ENCODE results near the gene SGPP1. TPM values are rescaled to one million over a fixed set of nuclear protein-coding genes. Genes with fewer than 3 reads are reported as not detected.

Gene SGPP1
- total and polyA plus RNA-seq, 2 of the 4 experiments (the other 2 are of a cell fraction) = 8.6 to 11.1 TPM

GRCh38 chr14:63707216-63707615, 20.6 kb downstream of the SGPP1 start:
- no peaks in the 10 kb centered on the region for H3K27me3 ChIP-seq (ENCODE audit: control insufficient read depth, insufficient read depth, low read length)
- no peaks in the 10 kb centered on the region for H3K9me1 ChIP-seq (ENCODE audit: insufficient read depth, low read length)
- no peak overlapping the region for H3K18ac ChIP-seq (ENCODE audit: low read depth, low read length)
- H2BK120ac ChIP-seq (ENCODE audit: low read depth, low read length) = no peak overlapping the region
- TF ChIP-seq RCOR1 (IDR thresholded peaks at IDR 0.05; ENCODE audit: insufficient replicate concordance, low read length) = no peak
- no peak for TF ChIP-seq ELK1 (IDR thresholded peaks at IDR 0.05; ENCODE audit: borderline replicate concordance, low read depth, low read length)
- TF ChIP-seq CEBPB (IDR thresholded peaks at IDR 0.05; ENCODE audit: low read depth, low read length) = no peak
- no peak for TF ChIP-seq BHLHE40 (IDR thresholded peaks at IDR 0.05; ENCODE audit: low read depth, low read length)
- TF ChIP-seq RAD21 (IDR thresholded peaks at IDR 0.05; ENCODE audit: low read length) = no peak
- TF ChIP-seq CHD1 (IDR thresholded peaks at IDR 0.05; ENCODE audit: low read depth, low read length) = no peak
- TF ChIP-seq MXI1 (IDR thresholded peaks at IDR 0.05; ENCODE audit: borderline replicate concordance, low read depth, low read length) = no peak
- TF ChIP-seq POLR2A (IDR thresholded peaks at IDR 0.05; ENCODE audit: low read depth, low read length) = no peak
- TF ChIP-seq MAFK (IDR thresholded peaks at IDR 0.05; ENCODE audit: low read depth, low read length) = no peak
- no peak for TF ChIP-seq SMC3 (IDR thresholded peaks at IDR 0.05; ENCODE audit: low read depth, low read length)
- no peak for TF ChIP-seq USF2 (IDR thresholded peaks at IDR 0.05; ENCODE audit: low read depth, low read length)
- no peak overlapping the region for H3K27ac ChIP-seq (ENCODE audit: insufficient read depth, low read length)
- H3K4me2 ChIP-seq (ENCODE audit: low read depth, low read length) = no peak overlapping the region
- no peak overlapping the region for H3K23ac ChIP-seq (ENCODE audit: low read depth, low read length)
- dilution Hi-C loops (cut with HindIII; ENCODE audit: low sequenced_read_pairs, unreplicated experiment) (no loop called here), in situ Hi-C loops (cut with MboI; ENCODE audit: low sequenced_read_pairs) (no loop called here), intact Hi-C loops (cut with micrococcal nuclease) (no loop called here)
- no peak overlapping the region for H3K9ac ChIP-seq (ENCODE audit: low read depth, low read length)
- no peak overlapping the region for H4K5ac ChIP-seq (ENCODE audit: low read depth, low read length)
- WGBS, 2 experiments (ENCODE audit: extremely low coverage in 2 of 2, insufficient read length in 1 of 2) = no CpG with 5 or more reads among the region's 8 CpGs
- H3K4ac ChIP-seq (ENCODE audit: low read depth, low read length) = no peak overlapping the region
- no peak overlapping the region for H3K4me3 ChIP-seq (ENCODE audit: insufficient read depth, low read depth, low read length)
- no peak overlapping the region for H2AK5ac ChIP-seq (ENCODE audit: low read depth, low read length)
- no peak overlapping the region for H2BK20ac ChIP-seq (ENCODE audit: low read depth, low read length)
- no peak overlapping the region for H4K8ac ChIP-seq (ENCODE audit: low read depth in 2 of 2, low read length in 2 of 2)
- no TSS peak for BruUV-seq (replicated peaks)
- H2BK15ac ChIP-seq (ENCODE audit: low read depth, low read length) = no peak overlapping the region
- H3K14ac ChIP-seq (replicated peaks; ENCODE audit: low read depth, low read length) = no peak overlapping the region
- no peak overlapping the region for H3K56ac ChIP-seq (ENCODE audit: extremely low read depth, insufficient read depth, low read length)
- H2BK5ac ChIP-seq (ENCODE audit: low read depth, low read length, poor library complexity, severe bottlenecking) = no peak overlapping the region
- peaks cover 4 to 35% of the 10 kb centered on the region in 2 experiments; a peak in 3 of 4 replicates for H3K79me1 ChIP-seq (ENCODE audit: low read depth in 1 of 2, low read length in 2 of 2)
- H4K20me1 ChIP-seq (ENCODE audit: insufficient read depth, low read length) = no peaks in the 10 kb centered on the region; the same call in 1 of the 2 replicates
- H2AK9ac ChIP-seq (replicated peaks; ENCODE audit: low read depth, low read length, poor library complexity) = no peak overlapping the region
- CTCF ChIA-PET = no interaction called here
- DNase-seq (no peak), ATAC-seq (ENCODE audit: low read depth) (no peak)
- H3K9me3 ChIP-seq (ENCODE audit: control insufficient read depth, insufficient read depth, low read length) = no peaks in the 10 kb centered on the region
- POLR2A ChIA-PET (ENCODE audit: unreplicated experiment) = interaction anchor here (0.6 kb wide), 1 partner anchor 1400 kb away, joined by 6 read pairs; no protein-coding TSS in a partner anchor
- H2AFZ ChIP-seq (replicated peaks; ENCODE audit: low read length, poor library complexity) = no peak overlapping the region
- H3K4me1 ChIP-seq (ENCODE audit: control insufficient read depth, insufficient read depth, low read length) = no peaks in the 10 kb centered on the region
- H4K91ac ChIP-seq (ENCODE audit: insufficient read depth, low read depth, low read length) = no peak overlapping the region
- H3K36me3 ChIP-seq (ENCODE audit: control insufficient read depth, insufficient read depth, low read length) = no peaks in the 10 kb centered on the region
